SU-DHL-6 (cell line): ENCODE results near the gene GRHL3.
A peak's percentile ranks its signal among the peaks of the same experiment; 100 is the strongest.

ENCODE experiments used
- H2AFZ ChIP-seq: fragments of 200-600 bp; sonication (generic); 2 replicates; pipeline ENCODE4 v1.6.1; 2014; ENCODE audit warnings: low read depth, mild to moderate bottlenecking, moderate library complexity, mixed read lengths, antibody characterized with exemption, low read length; ENCODE audit not compliant: severe bottlenecking
- H3F3A ChIP-seq: fragments of 200-600 bp; shearing (Covaris generic); 2 replicates; pipeline ENCODE4 v1.6.0; 2016; ENCODE audit warnings: antibody characterized with exemption, mild to moderate bottlenecking; ENCODE audit not compliant: insufficient read depth
- H3K27ac ChIP-seq: fragments of 200-600 bp; sonication (generic); 2 replicates; pipeline ENCODE4 v1.5.1; 2016; ENCODE audit warnings: low read depth, mild to moderate bottlenecking, low read length, moderate library complexity, mixed read lengths
- H3K27me3 ChIP-seq: fragments of 200-600 bp; sonication (generic), shearing (Covaris generic); 2 replicates; pipeline ENCODE4 v1.6.0; 2014; ENCODE audit warnings: mild to moderate bottlenecking, low read length
- H3K36me3 ChIP-seq: fragments of 200-600 bp; sonication (generic); 2 replicates; pipeline ENCODE4 v1.6.1; 2014; ENCODE audit warnings: mild to moderate bottlenecking, low read length, mixed read lengths
- H3K4me2 ChIP-seq: fragments of 300-600, 200-600 bp; shearing (Covaris generic), sonication (generic); 2 replicates; pipeline ENCODE4 v1.6.0; 2014; ENCODE audit warnings: low read length, low read depth, mild to moderate bottlenecking; ENCODE audit not compliant: poor library complexity, severe bottlenecking
- H3K4me3 ChIP-seq: fragments of 200-600 bp; sonication (generic); 2 replicates; pipeline ENCODE4 v1.5.1; 2014; ENCODE audit warnings: antibody characterized with exemption, low read length, mild to moderate bottlenecking, mixed read lengths; ENCODE audit not compliant: insufficient read depth, poor library complexity, severe bottlenecking
- H3K79me2 ChIP-seq: fragments of 200-600 bp; sonication (generic); 2 replicates; pipeline ENCODE4 v1.6.1; 2014; ENCODE audit warnings: mild to moderate bottlenecking, low read length, moderate library complexity; ENCODE audit not compliant: insufficient read depth
- H3K9ac ChIP-seq: fragments of 200-600 bp; sonication (generic); 2 replicates; pipeline ENCODE4 v1.7.0; 2014; ENCODE audit warnings: mild to moderate bottlenecking, low read length
- H3K9me2 ChIP-seq: fragments of 200-600 bp; sonication (generic); replicated peaks from 2 replicates; pipeline ENCODE4 v1.6.1; 2014; ENCODE audit warnings: low read length; ENCODE audit not compliant: insufficient read depth
- H3K9me3 ChIP-seq: fragments of 200-600 bp; sonication (generic); 2 replicates; pipeline ENCODE4 v1.6.1; 2014; ENCODE audit warnings: low read length, mixed read lengths; ENCODE audit not compliant: insufficient read depth
- H4K20me1 ChIP-seq: fragments of 200-600 bp; sonication (generic); 2 replicates; pipeline ENCODE4 v1.6.1; 2014; ENCODE audit warnings: low read depth, mild to moderate bottlenecking, antibody characterized with exemption, low read length, moderate library complexity, mixed read lengths
- CTCF ChIP-seq: fragments of 200-600 bp; sonication (generic); IDR thresholded peaks from one replicate; pipeline ENCODE4 v1.5.1; 2017; ENCODE audit warnings: antibody characterized with exemption, mild to moderate bottlenecking, low read length, moderate library complexity; ENCODE audit not compliant: insufficient read depth, poor library complexity, severe bottlenecking
- EZH2phosphoT487 ChIP-seq: fragments of 200-600 bp; sonication (generic), shearing (Covaris generic); conservative IDR thresholded peaks from 2 replicates; pipeline ENCODE4 v1.6.1; 2018; ENCODE audit warnings: mild to moderate bottlenecking, antibody characterized with exemption, low read length, moderate library complexity, mixed read lengths

The GRHL3 gene

GRCh38 chr1:24319962-24320361 is 805 bp downstream of the GRHL3 start:
- H4K20me1 ChIP-seq, result no peaks in the 10 kb centered on the region
- H3K27me3 ChIP-seq, result no peaks in the 10 kb centered on the region
- no peak overlapping the region for H3K9ac ChIP-seq
- H2AFZ ChIP-seq, result no peak overlapping the region
- H3K4me2 ChIP-seq, result no peak overlapping the region
- 0 out of 2 replicates have a peak, but pooled peaks cover 5% of the 10 kb centered on the region for H3F3A ChIP-seq
- no peak overlapping the region for H3K4me3 ChIP-seq
- no peak for TF ChIP-seq CTCF
- TF ChIP-seq EZH2phosphoT487, result no peak
- H3K27ac ChIP-seq, result no peak overlapping the region
- H3K9me3 ChIP-seq, result no peaks in the 10 kb centered on the region
- no peaks in the 10 kb centered on the region for H3K9me2 ChIP-seq
- no peaks in the 10 kb centered on the region for H3K36me3 ChIP-seq
- no peaks in the 10 kb centered on the region for H3K79me2 ChIP-seq

GRCh38 chr1:24321126-24321525 is 2.0 kb downstream of the GRHL3 start:
- H3K36me3 ChIP-seq, result no peaks in the 10 kb centered on the region
- no peak overlapping the region for H3K27ac ChIP-seq
- no peaks in the 10 kb centered on the region for H3K9me3 ChIP-seq
- TF ChIP-seq EZH2phosphoT487 (no peak), CTCF (no peak)
- H3K79me2 ChIP-seq, result no peaks in the 10 kb centered on the region
- no peak overlapping the region for H3K4me3 ChIP-seq
- peak overlapping the region; percentile 60 for H3K4me2 ChIP-seq
- H2AFZ ChIP-seq, result no peak overlapping the region
- 0 out of 2 replicates have a peak, but pooled peaks cover 5% of the 10 kb centered on the region for H3F3A ChIP-seq
- no peaks in the 10 kb centered on the region for H3K27me3 ChIP-seq
- H3K9me2 ChIP-seq, result no peaks in the 10 kb centered on the region
- H4K20me1 ChIP-seq, result no peaks in the 10 kb centered on the region
- H3K9ac ChIP-seq, result peak overlapping the region; percentile 43

GRCh38 chr1:24321697-24322469 is 2.7 kb downstream of the GRHL3 start:
- peak overlapping the region; percentile 43 for H3K9ac ChIP-seq
- TF ChIP-seq EZH2phosphoT487 (0 out of 2 replicates have a peak, but pooled peaks have one; percentile 9), CTCF (no peak)
- H2AFZ ChIP-seq, result peak overlapping the region; percentile 81
- H3K36me3 ChIP-seq, result no peaks in the 10 kb centered on the region
- no peaks in the 10 kb centered on the region for H3K9me3 ChIP-seq
- peak overlapping the region; percentile 60 for H3K4me2 ChIP-seq
- H3K4me3 ChIP-seq, result peak overlapping the region; percentile 46
- H3K79me2 ChIP-seq, result no peaks in the 10 kb centered on the region
- H3K27ac ChIP-seq, result no peak overlapping the region
- H3K9me2 ChIP-seq, result no peaks in the 10 kb centered on the region
- H4K20me1 ChIP-seq, result no peaks in the 10 kb centered on the region
- no peaks in the 10 kb centered on the region for H3K27me3 ChIP-seq
- H3F3A ChIP-seq, result 0 out of 2 replicates have a peak, but pooled peaks cover 5% of the 10 kb centered on the region
